HG03571 (cell line): ENCODE results near the gene P2RY11.

Source experiments
- ATAC-seq: cut with Tn5 transposase; IDR thresholded peaks from one replicate; pipeline ENCODE4 v1.9.1; 2021; ENCODE audit not compliant: unreplicated experiment

The P2RY11 gene

GRCh38 chr19:10138879-10139795, 27.6 kb downstream of the P2RY11 start:
- no peak for ATAC-seq

- ATAC-seq = no peak
These were observed 28.5 kb downstream of the P2RY11 start for GRCh38 chr19:10139952-10140351.

GRCh38 chr19:10141479-10141878, 30.0 kb downstream of the P2RY11 start:
- ATAC-seq = no peak

GRCh38 chr19:10141973-10142372, 30.5 kb downstream of the P2RY11 start:
- no peak for ATAC-seq

GRCh38 chr19:10142701-10143375, 31.3 kb downstream of the P2RY11 start:
- ATAC-seq = no peak

- no peak for ATAC-seq
These were observed 32.2 kb downstream of the P2RY11 start for GRCh38 chr19:10143681-10144080.

- ATAC-seq = no peak
These were observed 32.9 kb downstream of the P2RY11 start for GRCh38 chr19:10144361-10144760.

GRCh38 chr19:10145031-10145430, 33.5 kb downstream of the P2RY11 start:
- ATAC-seq = no peak

GRCh38 chr19:10146142-10146541, 34.6 kb downstream of the P2RY11 start:
- ATAC-seq = no peak

GRCh38 chr19:10149427-10149826, 37.9 kb downstream of the P2RY11 start:
- ATAC-seq = no peak

- no peak for ATAC-seq
These were observed 40.0 kb downstream of the P2RY11 start for GRCh38 chr19:10151521-10151920.

GRCh38 chr19:10152100-10152499, 40.6 kb downstream of the P2RY11 start:
- ATAC-seq = no peak

- no peak for ATAC-seq
These were observed 44.3 kb downstream of the P2RY11 start for GRCh38 chr19:10155839-10156238.

GRCh38 chr19:10158071-10158470, 46.6 kb downstream of the P2RY11 start:
- ATAC-seq = no peak

- no peak for ATAC-seq
These were observed 47.0 kb downstream of the P2RY11 start for GRCh38 chr19:10158485-10158884.

GRCh38 chr19:10159610-10160009, 48.1 kb downstream of the P2RY11 start:
- ATAC-seq = no peak

GRCh38 chr19:10163536-10163935, 52.0 kb downstream of the P2RY11 start:
- no peak for ATAC-seq
